ENCODE measurements around the gene EXOSC6. TPM values are rescaled to one million over a fixed set of nuclear protein-coding genes. Genes with fewer than 3 reads are reported as not detected.
"Not testable (repeated sequence)": the region's sequence is repeated elsewhere in the genome, so short reads cannot be mapped to it uniquely, and the experiment has no call there.

Gene EXOSC6
- polyA plus RNA-seq, 1 donor from 2014 or later = 56.6 TPM

DNA sequence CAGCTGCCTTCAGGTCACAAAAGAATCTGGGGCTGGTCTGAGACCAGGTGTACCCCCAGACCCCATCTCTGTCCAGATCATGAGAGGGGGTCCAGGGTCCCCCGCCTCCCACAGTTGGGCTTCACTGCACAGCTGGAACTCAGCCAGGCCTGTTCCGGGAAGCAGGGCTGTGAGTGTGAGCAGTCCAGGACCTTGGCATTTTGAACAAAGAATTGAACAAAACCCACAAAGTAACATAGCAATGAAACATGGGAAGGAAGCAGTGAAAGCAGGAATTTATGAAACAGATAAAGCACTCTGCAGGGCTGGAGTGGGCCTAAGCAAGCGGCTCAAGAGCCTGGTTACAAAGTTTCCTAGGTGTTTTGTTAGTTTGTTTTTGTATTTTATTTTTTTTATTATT, 53.1 kb downstream of the EXOSC6 start:
- not testable (repeated sequence) for H4K20me1 ChIP-seq (ENCODE audit: insufficient read depth); H3K27me3 ChIP-seq (ENCODE audit: insufficient read depth, low read depth, low read length); H3F3A ChIP-seq (ENCODE audit: insufficient read depth, low read length, poor library complexity, severe bottlenecking); H3K79me2 ChIP-seq (replicated peaks; ENCODE audit: insufficient read depth, low read length); H3K36me3 ChIP-seq (ENCODE audit: insufficient read depth, low read length); H2AFZ ChIP-seq (ENCODE audit: low read depth, low read length); H3K9me2 ChIP-seq (ENCODE audit: insufficient read depth, low read length); H3K4me2 ChIP-seq (ENCODE audit: low read length); H3K9me3 ChIP-seq (ENCODE audit: low read length); H3K9ac ChIP-seq (ENCODE audit: low read length); H3K4me3 ChIP-seq (ENCODE audit: low read length); H3K27ac ChIP-seq (ENCODE audit: low read length)

DNA sequence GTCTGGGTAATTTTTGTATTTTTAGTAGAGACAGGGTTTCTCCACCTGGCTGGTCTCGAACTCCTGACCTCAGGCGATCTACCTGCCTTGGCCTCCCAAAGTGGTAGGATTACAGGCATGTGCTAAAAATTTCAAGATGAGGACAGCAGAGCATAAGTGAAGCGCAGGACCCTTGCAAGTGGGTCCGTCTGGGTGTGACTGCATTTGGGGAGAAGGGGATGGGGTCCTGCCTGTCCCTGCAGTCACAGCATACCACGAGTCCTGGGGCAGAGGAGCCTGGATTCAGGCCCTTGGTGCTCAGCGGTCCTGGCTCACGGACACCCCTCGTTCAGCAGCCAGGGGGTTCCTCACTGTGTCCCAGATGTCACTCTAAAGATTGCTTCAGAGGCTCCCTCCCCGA, 53.5 kb downstream of the EXOSC6 start:
- H3K27me3 ChIP-seq (ENCODE audit: insufficient read depth, low read depth, low read length); H3K9me2 ChIP-seq (ENCODE audit: insufficient read depth, low read length); H4K20me1 ChIP-seq (ENCODE audit: insufficient read depth); H3K27ac ChIP-seq (ENCODE audit: low read length); H3K4me3 ChIP-seq (ENCODE audit: low read length); H2AFZ ChIP-seq (ENCODE audit: low read depth, low read length); H3K9me3 ChIP-seq (ENCODE audit: low read length); H3F3A ChIP-seq (ENCODE audit: insufficient read depth, low read length, poor library complexity, severe bottlenecking); H3K36me3 ChIP-seq (ENCODE audit: insufficient read depth, low read length); H3K4me2 ChIP-seq (ENCODE audit: low read length); H3K79me2 ChIP-seq (replicated peaks; ENCODE audit: insufficient read depth, low read length); H3K9ac ChIP-seq (ENCODE audit: low read length): not testable (repeated sequence)

GRCh38 chr16:70197611-70198010, 54.1 kb downstream of the EXOSC6 start:
- H3F3A ChIP-seq (ENCODE audit: insufficient read depth, low read length, poor library complexity, severe bottlenecking); H3K36me3 ChIP-seq (ENCODE audit: insufficient read depth, low read length); H3K9me3 ChIP-seq (ENCODE audit: low read length); H3K27ac ChIP-seq (ENCODE audit: low read length); H4K20me1 ChIP-seq (ENCODE audit: insufficient read depth); H3K27me3 ChIP-seq (ENCODE audit: insufficient read depth, low read depth, low read length); H3K4me2 ChIP-seq (ENCODE audit: low read length); H3K9ac ChIP-seq (ENCODE audit: low read length); H3K9me2 ChIP-seq (ENCODE audit: insufficient read depth, low read length); H2AFZ ChIP-seq (ENCODE audit: low read depth, low read length); H3K79me2 ChIP-seq (replicated peaks; ENCODE audit: insufficient read depth, low read length); H3K4me3 ChIP-seq (ENCODE audit: low read length): not testable (repeated sequence)

Small RNAs within 50 kb of the gene (small RNA-seq; reads per million reads assigned to genes)
- gene AC009060.2 = 0 reads per million in 3 experiments
- gene RN7SL279P = 0 reads per million in 3 experiments

Other genes with a start within 250 kb of the EXOSC6 start
- gene PDPR, start 137.6 kb downstream of the EXOSC6 start, polyA plus RNA-seq = 12.3 and 15.0 TPM in 2 replicates
- gene CLEC18C, start 78.2 kb downstream of the EXOSC6 start, polyA plus RNA-seq = 1.3 and 2.1 TPM in 2 replicates
- 33.7 and 56.4 TPM in 2 replicates for gene AARS1, start 37.6 kb upstream of the EXOSC6 start, polyA plus RNA-seq
- gene DDX19B, start 47.2 kb upstream of the EXOSC6 start, polyA plus RNA-seq = 36.6 and 47.8 TPM in 2 replicates
- gene DDX19A, start 95.0 kb upstream of the EXOSC6 start, polyA plus RNA-seq = 39.5 and 53.0 TPM in 2 replicates
- 19.4 and 21.7 TPM in 2 replicates for gene ST3GAL2, start 187.2 kb upstream of the EXOSC6 start, polyA plus RNA-seq
- 10.7 and 18.0 TPM in 2 replicates for gene FCSK, start 202.7 kb upstream of the EXOSC6 start, polyA plus RNA-seq